KMS-11 (cell line): ENCODE measurements around the gene TACSTD2.

Source experiments
- H2AFZ ChIP-seq: fragments of 200-600 bp; sonication (generic); 2 replicates; pipeline ENCODE4 v1.6.1; 2016; ENCODE audit warnings: antibody characterized with exemption, mixed run types, low read depth
- H3K27ac ChIP-seq: fragments of 200-600 bp; sonication (generic); 2 replicates; pipeline ENCODE4 v1.6.1; 2016; ENCODE audit warnings: mild to moderate bottlenecking, mixed run types
- H3K27me3 ChIP-seq: fragments of 200-600 bp; sonication (generic); 2 replicates; pipeline ENCODE4 v1.6.1; 2017; ENCODE audit warnings: mild to moderate bottlenecking, low read depth, mixed run types, moderate library complexity; ENCODE audit not compliant: insufficient read depth
- H3K36me3 ChIP-seq: fragments of 200-600 bp; sonication (generic); 2 replicates; pipeline ENCODE4 v1.6.1; 2017; ENCODE audit warnings: mild to moderate bottlenecking, mixed run types; ENCODE audit not compliant: insufficient read depth
- H3K4me1 ChIP-seq: fragments of 200-600 bp; sonication (generic); 2 replicates; pipeline ENCODE4 v1.6.1; 2016; ENCODE audit warnings: mild to moderate bottlenecking, low read depth, mixed run types; ENCODE audit not compliant: poor library complexity, severe bottlenecking
- H3K4me2 ChIP-seq: fragments of 200-600 bp; sonication (generic); 2 replicates; pipeline ENCODE4 v1.7.0; 2016; ENCODE audit warnings: mild to moderate bottlenecking, mixed run types
- H3K4me3 ChIP-seq: fragments of 200-600 bp; sonication (generic); IDR thresholded peaks from 2 replicates; pipeline ENCODE4 v1.6.1; 2017; ENCODE audit warnings: low read depth, low read length, mixed read lengths; ENCODE audit not compliant: insufficient read depth
- H3K79me2 ChIP-seq: fragments of 200-600 bp; sonication (generic); 2 replicates; pipeline ENCODE4 v1.6.1; 2016; ENCODE audit warnings: low read depth, mixed run types; ENCODE audit not compliant: insufficient read depth
- H3K9ac ChIP-seq: fragments of 200-600 bp; sonication (generic); 2 replicates; pipeline ENCODE4 v1.6.1; 2016; ENCODE audit warnings: mild to moderate bottlenecking, mixed run types
- H4K20me1 ChIP-seq: fragments of 200-600 bp; sonication (generic); 2 replicates; pipeline ENCODE4 v1.6.1; 2016; ENCODE audit warnings: mild to moderate bottlenecking, mixed run types; ENCODE audit not compliant: insufficient read depth
- CTCF ChIP-seq: fragments of 200-600 bp; sonication (generic); conservative IDR thresholded peaks from 2 replicates; pipeline ENCODE4 v1.6.1; 2017; ENCODE audit warnings: low read depth, mild to moderate bottlenecking, antibody characterized with exemption, low read length, moderate library complexity, mixed read lengths

Gene TACSTD2

GRCh38 chr1:58597996-58598395 lies 20.9 kb upstream of the TACSTD2 start:
- no peak for TF ChIP-seq CTCF
- Histone ChIP-seq H2AFZ (no peak overlapping the region), H3K27ac (no peak overlapping the region)

GRCh38 chr1:58597076-58597475 lies 20.0 kb upstream of the TACSTD2 start:
- Histone ChIP-seq H4K20me1 (no peaks in the 10 kb centered on the region), H3K4me3 (no peak overlapping the region), H2AFZ (no peak overlapping the region), H3K4me1 (no peaks in the 10 kb centered on the region), H3K27me3 (no peaks in the 10 kb centered on the region), H3K27ac (no peak overlapping the region), H3K79me2 (no peaks in the 10 kb centered on the region), H3K4me2 (no peak overlapping the region), H3K9ac (no peak overlapping the region), H3K36me3 (no peaks in the 10 kb centered on the region)
- TF ChIP-seq CTCF, result no peak

More at GRCh38 chr1:58597996-58598395, 20.9 kb upstream of the TACSTD2 start:
- Histone ChIP-seq H3K79me2 (no peaks in the 10 kb centered on the region), H3K4me1 (no peaks in the 10 kb centered on the region), H3K9ac (no peak overlapping the region), H3K36me3 (no peaks in the 10 kb centered on the region), H3K4me3 (no peak overlapping the region), H4K20me1 (no peaks in the 10 kb centered on the region), H3K27me3 (no peaks in the 10 kb centered on the region), H3K4me2 (no peak overlapping the region)

GRCh38 chr1:58596631-58597052 lies 19.6 kb upstream of the TACSTD2 start:
- Histone ChIP-seq H2AFZ (no peak overlapping the region), H3K27ac (no peak overlapping the region), H4K20me1 (no peaks in the 10 kb centered on the region), H3K9ac (no peak overlapping the region), H3K79me2 (no peaks in the 10 kb centered on the region), H3K27me3 (no peaks in the 10 kb centered on the region), H3K4me3 (no peak overlapping the region), H3K36me3 (no peaks in the 10 kb centered on the region), H3K4me1 (no peaks in the 10 kb centered on the region), H3K4me2 (no peak overlapping the region)
- no peak for TF ChIP-seq CTCF

- Histone ChIP-seq H4K20me1 (no peaks in the 10 kb centered on the region), H3K79me2 (no peaks in the 10 kb centered on the region), H3K36me3 (no peaks in the 10 kb centered on the region), H3K4me3 (no peak overlapping the region), H3K4me1 (no peaks in the 10 kb centered on the region), H3K27me3 (no peaks in the 10 kb centered on the region), H3K9ac (no peak overlapping the region), H3K4me2 (no peak overlapping the region), H2AFZ (no peak overlapping the region), H3K27ac (no peak overlapping the region)
- TF ChIP-seq CTCF, result no peak
These were observed 17.5 kb upstream of the TACSTD2 start for GRCh38 chr1:58594546-58594945.
